Posterior vena cava (tissue), 2 donors: ENCODE data around the gene JARID2. TPM values are rescaled to one million over a fixed set of nuclear protein-coding genes. Genes with fewer than 3 reads are reported as not detected.

Source experiments
- DNase-seq: peaks from one replicate; pipeline ENCODE4 v3.0.0-alpha.2; 2020; ENCODE audit warnings: low spot score
- intact Hi-C, 2 donors: fragments of 100-400 bp; cut with DNase I; formaldehyde crosslinking; loops; one replicate each; pipeline versions ENCODE4 v1.14.1 to v1.14.2; 2022 to 2023
- total RNA-seq, 2 donors: library from RNA; stranded (reverse); fragmentation: NEBNext Ultra II Directional; extraction: Animal tissue kit (Norgen Biotek cat#: 25700); gene quantifications; one replicate each; pipeline ENCODE4 v1.2.1, GENCODE V29; 2021
- donor health status: DM: yes; HTN: yes; CAD: no.
- donor health status: DM: yes; HTN: yes; CAD: no.

Gene JARID2
- total RNA-seq, 2 donors from 2014 or later: 8.3 to 9.5 TPM

DNA sequence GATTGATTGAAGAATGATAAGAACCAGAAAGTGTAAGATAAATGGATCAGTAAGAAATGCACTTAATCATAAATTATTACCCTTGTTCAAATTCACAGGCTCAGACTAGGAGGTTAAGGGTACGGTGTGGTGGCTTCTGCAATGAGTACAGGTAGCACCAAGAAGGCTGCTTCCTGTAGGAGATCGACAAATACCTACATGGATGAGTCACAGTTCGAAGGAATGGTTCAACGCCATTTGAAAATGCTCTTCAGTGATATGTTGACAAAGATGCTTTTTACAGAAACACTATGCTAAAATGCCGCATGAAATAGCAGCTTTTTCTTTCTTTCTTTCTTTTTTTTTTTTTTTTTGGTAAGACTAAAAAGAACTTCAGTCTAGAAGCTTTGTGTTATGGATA lies 300.7 kb downstream of the JARID2 start:
- DNase-seq: no peak
- intact Hi-C loops: no loop called here

DNA sequence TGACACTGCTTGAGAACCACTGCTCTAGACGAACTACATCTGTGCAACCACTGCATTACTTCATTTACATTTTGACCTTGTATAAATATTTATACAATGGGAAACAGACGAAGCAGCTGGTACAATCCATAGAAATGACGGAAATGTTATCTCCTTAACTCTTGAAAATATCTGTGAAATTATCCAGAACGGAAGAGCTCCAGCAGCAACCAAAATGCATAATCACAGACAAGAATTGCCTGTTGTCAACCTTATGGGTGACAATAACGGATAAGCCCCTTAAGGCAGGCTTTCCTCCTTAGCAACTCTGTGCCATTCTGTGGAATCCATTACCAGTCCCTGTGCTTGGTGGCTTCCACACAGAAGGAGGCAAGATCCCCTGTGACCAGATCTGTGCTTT lies 301.5 kb downstream of the JARID2 start:
- no peak for DNase-seq
- intact Hi-C loops: no loop called here

DNA sequence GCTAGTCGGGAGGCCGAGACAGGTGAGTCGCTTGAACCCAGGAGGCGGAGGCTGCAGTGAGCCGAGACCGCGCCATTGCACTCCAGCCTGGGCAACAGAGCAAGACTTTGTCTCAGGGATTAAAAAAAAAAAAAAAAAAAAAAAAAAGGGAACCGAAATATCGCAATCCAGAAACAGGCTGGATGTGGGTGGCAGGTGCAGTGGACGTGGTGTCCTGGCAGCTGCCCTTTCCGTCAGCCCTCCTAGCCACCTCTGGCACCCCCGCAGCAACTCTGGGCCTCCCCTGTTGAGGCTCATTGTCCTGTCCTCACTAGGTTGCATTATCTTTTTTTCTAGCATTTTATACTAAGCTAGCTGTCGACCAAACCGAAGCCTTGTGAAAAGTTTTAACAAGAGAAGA lies 303.5 kb downstream of the JARID2 start:
- intact Hi-C loops: no loop called here
- DNase-seq: no peak

DNA sequence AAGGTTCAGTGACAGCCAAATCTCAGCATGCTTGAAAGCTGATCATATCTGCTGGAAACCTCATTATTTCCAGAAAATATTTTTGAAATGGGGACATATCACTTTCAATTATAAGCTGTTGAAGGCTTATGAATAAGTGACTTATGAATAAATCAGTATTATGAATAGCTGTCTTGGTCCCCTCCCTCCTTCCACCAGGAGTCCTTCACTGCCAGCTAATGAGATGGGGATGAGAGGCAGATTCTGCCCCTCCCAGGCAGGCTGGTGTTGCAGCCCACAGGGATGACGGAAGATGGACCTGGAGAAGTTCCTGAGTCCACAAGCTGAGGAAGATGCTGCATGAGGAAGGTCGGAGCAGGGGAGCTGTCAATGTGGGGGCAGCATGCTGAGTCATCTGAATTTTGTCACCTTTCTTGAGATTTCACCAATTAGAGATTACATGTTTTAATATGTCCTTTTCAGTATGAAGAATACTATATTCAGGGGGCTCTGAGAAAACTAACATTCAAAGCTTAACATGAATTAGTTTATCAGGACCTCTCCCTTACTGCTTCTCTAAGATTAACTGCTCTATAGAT lies 304.8 kb downstream of the JARID2 start:
- intact Hi-C loops: no loop called here
- DNase-seq: no peak

DNA sequence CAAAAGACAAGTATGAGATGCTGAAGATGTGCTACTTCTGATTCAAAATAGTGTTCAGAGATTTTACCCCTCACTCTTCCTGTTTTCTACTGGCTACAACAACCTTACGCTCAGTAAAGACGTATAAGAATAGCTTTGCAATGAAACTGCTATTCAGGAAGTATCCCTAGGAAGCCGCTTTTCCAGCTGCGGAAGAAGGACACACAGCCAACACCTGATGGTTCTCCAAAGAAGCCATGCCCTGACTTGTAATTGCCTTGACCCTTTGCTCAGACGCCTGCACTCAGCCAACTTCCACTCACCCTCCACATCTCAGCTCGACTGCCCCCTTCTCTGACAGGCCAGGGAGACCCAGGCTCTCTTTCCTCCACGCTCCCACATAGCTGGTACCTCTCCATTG lies 305.4 kb downstream of the JARID2 start:
- intact Hi-C loops: no loop called here
- no peak for DNase-seq

DNA sequence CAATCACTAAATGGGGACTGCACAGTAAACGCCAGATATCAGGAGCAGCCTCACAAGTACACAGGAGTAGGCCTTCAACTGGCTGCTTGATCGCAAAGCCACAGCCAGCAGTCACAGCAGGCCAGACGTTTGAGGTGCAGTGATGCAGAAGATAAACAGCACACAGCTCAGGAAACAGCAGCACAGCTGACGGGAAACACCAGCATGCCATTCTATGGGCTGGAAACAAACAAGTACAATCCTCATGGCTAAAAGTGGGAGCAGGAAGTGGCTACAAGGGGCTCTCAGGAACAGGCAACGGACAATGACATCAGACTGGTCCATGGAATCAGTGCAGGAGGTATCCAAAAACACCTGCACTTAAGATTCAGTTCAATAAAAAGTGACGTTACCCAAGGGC lies 305.9 kb downstream of the JARID2 start:
- DNase-seq: no peak
- intact Hi-C loops: no loop called here

DNA sequence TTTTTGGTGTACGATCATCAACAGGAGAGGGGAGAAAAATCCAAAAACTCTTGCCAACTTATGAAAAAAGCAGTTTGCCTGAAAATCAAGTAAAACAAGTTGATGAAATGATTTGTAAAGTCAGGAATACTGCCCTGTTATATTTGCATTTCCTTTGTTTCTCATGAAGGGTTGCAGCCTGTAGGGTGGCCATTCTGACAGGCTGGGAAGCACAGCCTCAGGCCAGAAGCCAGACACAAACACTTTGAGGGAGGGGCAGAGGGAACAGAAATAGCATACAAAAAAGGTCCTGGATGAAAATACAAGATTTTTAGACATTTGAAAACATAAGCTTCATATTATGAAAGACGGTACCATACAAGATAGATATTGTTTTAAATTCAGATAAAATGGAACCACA lies 307.2 kb downstream of the JARID2 start:
- intact Hi-C loops: no loop called here
- no peak for DNase-seq

DNA sequence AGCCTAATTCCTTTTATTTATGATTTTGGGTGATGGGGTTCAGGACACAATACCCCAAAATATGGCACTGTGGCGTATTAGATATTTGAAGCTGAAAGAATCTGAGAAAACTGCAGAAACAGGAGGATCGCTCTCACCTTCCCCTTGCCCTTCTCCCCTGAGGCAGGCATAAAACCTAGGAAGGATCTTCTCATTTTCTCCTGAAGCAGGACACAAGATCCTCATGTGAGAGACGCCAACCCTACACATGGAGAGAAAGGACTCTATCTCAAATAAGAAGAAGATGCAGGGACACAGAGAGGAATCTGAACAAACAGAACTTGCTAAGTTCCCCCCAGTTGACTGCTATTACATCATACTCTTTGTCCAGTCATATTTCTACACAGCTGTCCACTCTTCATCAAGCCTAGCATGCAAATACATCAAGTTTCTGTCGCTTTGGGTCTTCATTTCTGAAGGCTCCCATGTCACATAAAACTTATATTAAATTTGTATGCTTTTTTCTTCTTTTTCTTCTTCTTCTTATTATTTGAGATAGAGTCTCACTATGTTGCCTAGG lies 307.9 kb downstream of the JARID2 start:
- intact Hi-C loops: no loop called here
- DNase-seq: no peak

DNA sequence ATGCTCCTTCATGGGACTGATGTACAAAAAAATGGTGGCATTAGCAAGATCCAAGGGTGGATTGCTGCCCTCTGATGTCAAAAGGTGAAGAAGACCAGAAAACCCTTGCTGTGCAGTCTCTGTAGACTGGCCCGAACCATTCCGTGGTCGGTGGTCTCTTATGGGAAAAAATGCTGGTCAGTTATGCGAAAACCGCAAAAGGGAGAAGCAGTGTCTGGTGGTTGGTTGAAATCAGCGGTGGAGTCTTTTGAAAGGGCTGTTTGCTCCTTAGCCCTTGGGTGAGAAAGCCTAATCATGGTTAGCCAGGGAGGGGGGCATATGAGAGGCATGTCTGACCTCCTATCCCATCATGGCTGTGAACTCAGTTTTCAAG lies 308.8 kb downstream of the JARID2 start:
- intact Hi-C loops: no loop called here
- no peak for DNase-seq

DNA sequence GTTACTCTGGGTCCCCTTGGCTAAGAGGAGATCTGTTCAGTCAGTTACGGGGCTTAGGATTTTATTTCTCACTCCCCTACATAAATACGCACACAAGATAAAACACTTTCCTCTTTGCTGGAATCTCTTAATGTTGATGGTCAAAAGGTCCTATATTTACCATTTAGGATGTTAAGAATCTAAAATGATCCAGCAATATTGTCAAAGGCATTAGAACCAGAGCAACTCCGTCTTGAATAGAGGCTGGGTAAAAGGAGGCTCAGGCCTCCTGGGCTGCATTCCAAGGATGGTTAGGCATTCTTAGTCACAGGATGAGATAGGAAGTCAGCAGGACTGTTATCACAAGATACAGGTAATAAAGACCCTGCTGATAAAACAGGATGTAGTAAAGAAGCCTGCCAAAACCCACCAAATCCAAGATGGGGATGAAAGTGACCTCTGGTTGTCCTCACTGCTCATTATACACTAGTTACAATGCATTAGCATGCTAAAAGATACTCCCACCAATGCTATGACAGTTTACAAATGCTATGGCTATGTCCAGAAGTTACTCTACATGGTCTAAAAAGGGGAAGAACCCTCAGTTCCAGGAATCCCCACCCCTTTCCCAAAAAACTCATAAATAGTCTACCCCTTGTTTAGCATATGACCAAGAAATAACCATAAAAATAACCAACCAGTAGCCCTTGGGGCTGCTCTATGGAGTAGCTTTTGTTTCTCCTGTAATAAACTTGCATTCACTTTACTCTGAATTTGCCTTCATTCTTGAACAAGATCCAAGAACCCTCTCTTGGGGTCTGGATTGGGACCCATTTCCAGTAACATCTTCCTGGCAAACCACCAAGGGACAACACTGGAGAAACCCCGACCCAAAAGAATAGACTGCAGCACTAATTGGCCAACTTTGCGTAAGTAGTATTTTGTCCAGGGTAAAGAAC lies 309.5 kb downstream of the JARID2 start:
- DNase-seq: no peak
- intact Hi-C loops: no loop called here

DNA sequence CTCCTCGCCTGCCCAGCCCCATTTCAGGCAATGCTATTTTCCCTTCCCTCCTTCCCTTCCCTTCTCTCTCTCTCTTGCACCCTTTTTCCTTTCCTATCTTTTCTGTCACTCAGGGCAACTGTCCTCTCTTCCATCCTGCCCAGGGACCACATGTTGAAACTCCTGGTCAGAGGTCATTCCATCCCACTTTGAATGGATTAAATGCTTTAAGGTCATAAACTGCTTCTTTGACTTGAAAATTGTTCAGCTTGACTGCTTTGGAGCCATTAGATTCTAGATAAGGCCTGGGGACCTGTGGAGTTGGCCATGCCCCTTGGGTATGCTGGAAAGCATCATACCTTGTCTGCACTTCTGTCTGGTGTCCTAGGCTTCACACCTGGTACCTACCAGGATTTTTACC lies 310.8 kb downstream of the JARID2 start:
- intact Hi-C loops: no loop called here
- no peak for DNase-seq

DNA sequence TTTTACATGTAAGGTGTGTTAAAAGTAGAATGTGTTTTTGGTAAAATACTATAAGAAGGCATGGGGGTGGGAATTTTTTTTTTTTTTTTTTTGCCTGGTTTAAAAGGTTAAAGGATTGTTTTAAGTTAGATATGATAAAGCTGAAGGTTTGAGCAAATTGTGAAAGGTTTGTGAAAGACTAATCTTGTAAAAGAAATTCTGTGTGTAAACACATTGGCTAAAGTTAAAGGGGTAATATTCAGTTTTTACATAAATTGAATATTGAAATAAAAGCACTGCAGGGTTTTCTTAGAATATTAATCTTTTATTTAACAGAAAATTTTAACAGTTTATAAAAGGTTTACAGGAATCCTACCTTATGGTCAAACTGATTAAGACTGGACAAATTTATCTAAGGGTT lies 311.3 kb downstream of the JARID2 start:
- intact Hi-C loops: no loop called here
- no peak for DNase-seq

DNA sequence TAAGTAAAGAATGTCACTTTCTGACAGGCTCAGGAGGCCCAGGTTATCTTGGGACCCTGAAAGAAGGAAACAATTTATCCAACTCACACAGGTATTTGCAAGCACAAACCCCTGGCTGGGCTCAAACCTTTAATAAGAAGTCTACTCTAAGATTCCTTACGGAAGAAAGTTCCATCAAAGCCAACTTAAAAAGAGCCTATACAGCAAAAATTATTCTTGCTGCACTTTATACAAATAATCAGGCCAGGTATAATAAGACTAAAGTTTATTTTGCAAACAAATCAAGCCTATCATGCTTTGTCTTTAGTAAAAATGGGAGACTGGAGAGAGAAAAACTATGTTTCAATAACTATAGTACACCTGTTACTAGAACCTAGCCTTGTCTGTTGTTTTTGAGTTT lies 314.8 kb downstream of the JARID2 start:
- DNase-seq: no peak
- intact Hi-C loops: no loop called here

DNA sequence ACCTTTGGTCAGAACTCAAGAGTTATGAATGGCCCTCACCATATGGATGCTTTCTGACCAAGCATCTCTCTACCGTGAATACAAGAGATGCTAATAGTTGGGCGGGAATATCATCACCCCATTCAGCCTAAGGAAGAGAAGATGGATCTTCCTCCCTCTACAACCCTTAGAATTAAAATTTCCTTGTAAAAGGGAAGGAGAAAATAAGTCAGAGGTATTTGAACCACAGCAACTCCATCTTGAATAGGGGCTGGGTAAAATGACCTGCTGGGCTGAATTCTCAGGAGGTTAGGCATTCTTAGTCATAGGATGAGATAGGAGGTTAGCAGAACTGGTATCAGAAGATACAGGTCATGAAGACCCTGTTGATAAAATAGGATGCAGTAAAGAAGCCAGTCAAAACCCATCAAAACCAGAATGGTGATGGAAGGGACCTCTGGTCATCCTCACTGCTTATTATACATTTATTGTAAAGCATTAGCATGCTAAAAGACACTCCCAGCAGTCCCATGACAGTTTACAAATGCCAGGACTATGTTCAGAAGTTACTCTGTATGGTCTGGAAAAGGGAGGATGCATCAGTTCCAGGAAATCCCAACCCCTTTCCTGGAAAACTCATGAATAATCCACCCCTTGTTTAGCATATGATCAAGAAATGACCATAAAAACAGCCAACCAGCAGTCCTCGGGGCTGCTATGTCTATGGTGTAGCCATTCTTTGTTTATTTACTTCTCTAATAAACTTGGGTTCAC lies 315.8 kb downstream of the JARID2 start:
- intact Hi-C loops: no loop called here
- no peak for DNase-seq

DNA sequence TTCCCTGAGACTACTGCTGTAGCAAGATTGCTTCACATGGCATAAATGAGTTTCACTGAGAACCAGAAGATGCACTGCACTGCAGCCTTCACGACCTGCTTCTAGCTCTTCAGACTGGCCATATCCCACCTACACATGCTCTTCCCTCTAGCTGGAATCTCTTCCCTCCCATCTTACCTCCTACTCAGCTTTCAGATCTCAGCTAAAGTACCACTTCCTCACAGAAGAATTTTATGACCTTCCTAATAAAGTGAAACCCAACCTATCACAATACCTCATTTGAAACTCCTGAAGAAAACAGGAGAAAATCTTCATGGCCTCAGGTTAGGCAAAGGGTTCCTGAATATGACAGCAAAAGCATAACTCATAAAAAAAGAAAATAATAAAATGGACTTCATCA lies 317.1 kb downstream of the JARID2 start:
- DNase-seq: no peak
- intact Hi-C loops: no loop called here

DNA sequence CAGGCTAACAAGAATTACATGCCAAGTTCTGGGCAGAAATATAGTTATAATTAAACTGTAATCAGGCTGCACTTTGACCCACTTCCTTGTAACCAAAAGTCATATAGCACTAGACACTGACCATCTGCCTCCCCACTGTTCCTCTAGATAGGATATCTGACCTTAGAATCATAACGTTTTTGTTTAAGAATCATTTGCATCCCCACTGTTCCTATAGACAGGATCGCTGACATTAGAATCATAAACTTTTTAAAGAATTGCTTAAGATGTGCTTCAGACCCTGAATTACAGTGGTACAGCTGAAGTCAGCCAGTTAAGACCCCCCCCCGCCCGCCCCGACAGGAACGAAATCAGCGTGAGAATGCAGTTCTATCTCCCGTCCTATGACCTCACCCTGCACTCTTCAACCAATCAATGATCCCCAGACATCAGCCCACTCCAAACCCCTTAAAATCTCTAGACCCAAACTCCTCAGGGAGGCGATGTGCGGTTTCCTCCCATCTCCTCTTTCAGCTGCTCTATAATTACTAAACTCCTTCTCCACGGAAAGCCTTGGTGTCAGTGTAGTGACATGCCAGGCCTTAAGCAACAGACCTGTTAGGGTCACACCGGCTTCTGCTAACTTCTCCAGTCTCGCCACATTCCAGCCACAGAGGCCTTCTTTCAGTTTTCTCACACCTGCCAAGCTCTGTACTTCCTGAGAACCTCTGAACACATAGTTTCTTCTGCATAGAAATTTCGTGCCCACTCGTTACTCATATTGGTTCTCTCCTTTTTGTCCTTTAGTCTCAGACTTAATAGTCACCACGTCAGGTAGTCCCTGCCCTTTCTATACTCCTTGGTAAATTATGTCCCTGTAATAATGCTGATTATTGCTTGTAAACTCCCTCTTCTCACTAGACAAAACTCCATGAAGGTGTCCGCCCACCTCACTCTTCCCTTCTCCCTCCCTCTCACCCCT lies 323.4 kb downstream of the JARID2 start:
- intact Hi-C loops: no loop called here
- DNase-seq: no peak

DNA sequence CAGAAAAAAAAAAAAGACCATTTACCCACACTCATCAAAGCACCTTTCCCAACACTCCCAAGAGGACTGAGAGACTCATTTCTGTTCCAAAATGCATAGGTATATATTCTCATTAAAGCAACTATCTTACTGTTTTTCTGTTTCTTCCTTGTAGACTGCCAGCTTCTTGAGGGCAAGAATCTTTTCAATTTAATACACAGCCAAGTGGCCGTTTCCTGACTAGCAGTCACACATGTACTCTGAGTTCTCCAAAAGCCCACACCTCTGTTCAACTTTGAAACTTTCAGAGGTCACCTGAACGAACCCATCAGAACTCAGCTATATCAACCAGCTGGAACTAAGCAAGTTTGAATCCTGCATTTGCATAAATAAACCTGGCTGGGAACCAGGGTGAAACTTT lies 324.3 kb downstream of the JARID2 start:
- intact Hi-C loops: no loop called here
- no peak for DNase-seq
